Activated B cell treated with CpG ODN at 0.5 μM for 24 hours (primary cell): ENCODE data around the gene TSPO. TPM values are rescaled to one million over a fixed set of nuclear protein-coding genes. Genes with fewer than 3 reads are reported as not detected.
A peak's percentile ranks its signal among the peaks of the same experiment; 100 is the strongest.

Experiments used
- ATAC-seq: fragments of 200-7000 bp; cut with Tn5 transposase; one replicate; pipeline ENCODE4 v1.10.0; 2021; ENCODE audit warnings: low read depth, mild to moderate bottlenecking, moderate library complexity
- CTCF ChIA-PET: fragments of 350-600 bp; sonication (Branson Sonifier 250); formaldehyde crosslinking; loops from one replicate; lab custom pipeline; 2021; ENCODE audit warnings: antibody characterized with exemption; lab: Charles Lee
- POLR2A ChIA-PET: fragments of 350-600 bp; sonication (Branson Sonifier 250); formaldehyde crosslinking; loops from one replicate; lab custom pipeline; 2021; ENCODE audit warnings: antibody characterized with exemption; lab: Charles Lee
- DNase-seq: peaks from one replicate; pipeline ENCODE4 v3.0.0; 2022
- H3K27ac Mint-ChIP-seq: one replicate; pipeline ENCODE4 v1.8.0; 2020; ENCODE audit warnings: mixed read lengths
- H3K27me3 Mint-ChIP-seq: one replicate; pipeline ENCODE4 v1.8.0; 2021; ENCODE audit warnings: mixed read lengths
- H3K36me3 Mint-ChIP-seq: one replicate; pipeline ENCODE4 v1.8.0; 2021; ENCODE audit warnings: low read depth, mixed read lengths
- H3K4me1 Mint-ChIP-seq: one replicate; pipeline ENCODE4 v1.8.0; 2021; ENCODE audit warnings: mixed read lengths
- H3K4me3 Mint-ChIP-seq: one replicate; pipeline ENCODE4 v1.8.0; 2020; ENCODE audit warnings: mild to moderate bottlenecking, mixed read lengths
- H3K9me3 Mint-ChIP-seq: one replicate; pipeline ENCODE4 v1.8.0; 2020; ENCODE audit warnings: mixed read lengths
- intact Hi-C: fragments of 100-400 bp; cut with micrococcal nuclease; formaldehyde crosslinking; loops from one replicate; pipeline ENCODE4 v1.15.1; 2024
- total RNA-seq: library from RNA; stranded (reverse); gene quantifications from 2 replicates; pipeline ENCODE4 v1.2.3, GENCODE V29; 2022
- TF ChIP-seq, protein P1 (sequence below): fragments of 200-600 bp; IDR thresholded peaks from one replicate; pipeline ENCODE4 v1.8.0; 2022; ENCODE audit warnings: antibody characterized with exemption, mild to moderate bottlenecking

Gene TSPO
- total RNA-seq, 1 donor from 2014 or later, result 40.9 TPM

DNA sequence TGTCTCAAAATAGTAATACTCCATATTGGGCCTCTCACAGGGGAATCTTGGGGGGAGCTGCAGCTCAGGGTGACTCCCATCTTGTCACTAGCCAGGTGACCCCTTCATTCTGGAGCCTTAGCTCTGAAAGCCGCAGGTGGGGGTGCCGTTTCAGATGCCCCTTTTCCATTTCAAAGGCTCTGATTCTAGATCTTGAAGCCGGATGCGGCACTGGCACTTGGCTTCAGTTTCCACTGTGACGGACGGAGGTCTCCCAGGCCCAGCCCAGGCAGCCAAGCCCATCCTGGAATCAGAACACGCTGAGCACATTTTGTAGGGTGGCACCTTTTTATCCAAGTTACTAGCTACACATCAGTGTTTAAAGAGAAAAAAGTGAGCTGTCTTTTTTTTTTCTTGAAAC lies 34.4 kb upstream of the TSPO start:
- ChIA-PET CTCF (no interaction called here), POLR2A (interaction anchor here (1.0 kb wide), 1 partner anchor 503 kb away, joined by 3 read pairs; the partner anchor contains the start of gene POLDIP3)
- TF ChIP-seq, protein P1, sequence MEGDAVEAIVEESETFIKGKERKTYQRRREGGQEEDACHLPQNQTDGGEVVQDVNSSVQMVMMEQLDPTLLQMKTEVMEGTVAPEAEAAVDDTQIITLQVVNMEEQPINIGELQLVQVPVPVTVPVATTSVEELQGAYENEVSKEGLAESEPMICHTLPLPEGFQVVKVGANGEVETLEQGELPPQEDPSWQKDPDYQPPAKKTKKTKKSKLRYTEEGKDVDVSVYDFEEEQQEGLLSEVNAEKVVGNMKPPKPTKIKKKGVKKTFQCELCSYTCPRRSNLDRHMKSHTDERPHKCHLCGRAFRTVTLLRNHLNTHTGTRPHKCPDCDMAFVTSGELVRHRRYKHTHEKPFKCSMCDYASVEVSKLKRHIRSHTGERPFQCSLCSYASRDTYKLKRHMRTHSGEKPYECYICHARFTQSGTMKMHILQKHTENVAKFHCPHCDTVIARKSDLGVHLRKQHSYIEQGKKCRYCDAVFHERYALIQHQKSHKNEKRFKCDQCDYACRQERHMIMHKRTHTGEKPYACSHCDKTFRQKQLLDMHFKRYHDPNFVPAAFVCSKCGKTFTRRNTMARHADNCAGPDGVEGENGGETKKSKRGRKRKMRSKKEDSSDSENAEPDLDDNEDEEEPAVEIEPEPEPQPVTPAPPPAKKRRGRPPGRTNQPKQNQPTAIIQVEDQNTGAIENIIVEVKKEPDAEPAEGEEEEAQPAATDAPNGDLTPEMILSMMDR, result no peak
- intact Hi-C loops, result loop anchor here (10.0 kb wide), 2 partner anchors 342 to 452 kb away; no protein-coding TSS in a partner anchor
- Mint-ChIP-seq H3K9me3 (no peaks in the 10 kb centered on the region), H3K4me3 (no peak overlapping the region), H3K36me3 (no peaks in the 10 kb centered on the region), H3K27ac (no peak overlapping the region), H3K4me1 (peaks cover 67% of the 10 kb centered on the region), H3K27me3 (peaks cover 29% of the 10 kb centered on the region)
- DNase-seq (no peak), ATAC-seq (no peak)

DNA sequence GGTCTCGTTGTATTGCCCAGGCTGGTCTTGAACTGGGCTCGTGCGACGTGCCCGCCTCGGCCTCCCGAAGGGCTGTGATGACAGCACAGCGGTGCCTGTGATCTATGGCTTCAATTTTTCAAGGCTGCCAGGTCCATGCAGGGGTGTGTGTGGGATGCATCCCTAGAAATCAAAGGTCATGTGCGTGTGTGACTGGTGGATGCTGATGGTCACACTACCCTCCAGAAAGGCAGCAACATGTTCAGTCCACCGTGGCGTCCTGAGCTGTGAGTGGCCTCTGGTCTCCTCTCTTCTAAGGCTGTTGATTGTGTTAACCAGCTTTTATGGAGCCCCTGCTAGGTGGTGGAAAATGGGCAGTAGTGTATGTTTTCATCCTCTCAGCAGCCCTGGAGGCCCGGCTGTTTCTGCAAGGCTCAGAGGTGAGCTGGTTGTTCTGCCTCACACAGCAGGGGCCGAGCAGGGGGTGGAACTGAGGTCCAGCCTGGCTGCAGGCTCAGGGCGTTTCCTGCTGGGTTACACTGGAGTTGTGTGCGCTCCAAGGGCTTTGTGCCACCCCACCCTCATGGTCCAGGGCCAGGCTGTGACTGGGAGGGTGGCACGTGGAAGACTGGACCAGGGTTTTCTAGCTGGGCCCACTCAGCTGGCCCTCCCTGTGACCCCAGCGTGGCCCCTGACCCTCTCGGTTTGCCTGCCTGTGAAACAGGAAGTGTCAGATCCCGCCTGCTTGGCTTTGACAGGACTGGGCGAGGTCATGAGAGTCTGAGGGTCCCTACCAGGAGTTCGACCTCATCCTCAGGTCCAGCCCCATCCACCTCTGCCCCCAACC lies 33.1 kb upstream of the TSPO start:
- no peak for ATAC-seq
- POLR2A ChIA-PET, result no interaction called here
- Mint-ChIP-seq H3K36me3 (no peaks in the 10 kb centered on the region), H3K27me3 (peaks cover 24% of the 10 kb centered on the region), H3K4me3 (peak overlapping the region; percentile 52), H3K4me1 (peaks cover 78% of the 10 kb centered on the region), H3K27ac (peak overlapping the region; percentile 41), H3K9me3 (no peaks in the 10 kb centered on the region)
- intact Hi-C loops, result loop anchor here (10.0 kb wide), 2 partner anchors 343 to 453 kb away; no protein-coding TSS in a partner anchor
- no peak for DNase-seq
- CTCF ChIA-PET, result no interaction called here
- TF ChIP-seq, protein P1, result no peak

DNA sequence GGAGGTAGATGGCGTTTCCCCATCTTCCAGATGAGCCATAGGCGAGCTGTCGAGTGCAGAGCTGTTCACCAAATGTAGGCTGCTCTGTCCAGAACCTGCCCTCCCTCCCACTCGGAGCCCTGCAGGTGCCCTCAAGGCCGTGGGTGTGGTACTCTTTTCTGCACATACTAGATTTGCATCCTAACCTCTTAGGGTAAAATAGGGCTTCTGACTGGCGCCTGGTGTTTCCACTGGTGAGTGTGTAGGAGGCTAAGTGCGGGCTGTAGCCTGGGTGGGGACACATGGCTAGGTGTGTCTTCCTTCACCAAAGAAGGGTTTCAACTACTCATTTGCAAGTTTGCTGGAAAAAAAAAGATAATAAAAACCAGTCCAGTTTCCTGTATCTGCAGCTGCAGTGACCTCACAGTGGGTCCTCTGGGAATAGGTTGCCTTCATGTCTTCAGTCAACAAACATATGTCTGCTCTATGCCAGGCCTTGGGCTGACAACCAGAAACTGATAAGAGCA lies 32.4 kb upstream of the TSPO start:
- POLR2A ChIA-PET, result interaction anchor here (0.7 kb wide), 1 partner anchor 103 kb away, joined by 3 read pairs; no protein-coding TSS in a partner anchor
- H3K4me3 Mint-ChIP-seq, result peak overlapping the region; percentile 52
- TF ChIP-seq, protein P1, result no peak
- peak overlapping the region; percentile 41 for H3K27ac Mint-ChIP-seq
- intact Hi-C loops, result loop anchor here (1.0 to 10.0 kb wide), 3 partner anchors 9 to 454 kb away; partner anchors contain the start of gene BIK
- H3K9me3 Mint-ChIP-seq, result no peaks in the 10 kb centered on the region
- CTCF ChIA-PET, result no interaction called here
- H3K27me3 Mint-ChIP-seq, result peaks cover 19% of the 10 kb centered on the region
- H3K4me1 Mint-ChIP-seq, result peaks cover 71% of the 10 kb centered on the region
- H3K36me3 Mint-ChIP-seq, result no peaks in the 10 kb centered on the region
- no peak for DNase-seq
- peak; percentile 69 for ATAC-seq

GRCh38 chr22:43126501-43127165 lies 24.7 kb upstream of the TSPO start:
- TF ChIP-seq, protein P1, result no peak
- no peak overlapping the region for H3K27ac Mint-ChIP-seq
- H3K9me3 Mint-ChIP-seq, result no peaks in the 10 kb centered on the region
- H3K27me3 Mint-ChIP-seq, result peaks cover 10% of the 10 kb centered on the region
- ChIA-PET CTCF (no interaction called here), POLR2A (no interaction called here)
- intact Hi-C loops, result no loop called here
- H3K4me1 Mint-ChIP-seq, result peaks cover 33% of the 10 kb centered on the region
- peaks cover 6% of the 10 kb centered on the region for H3K36me3 Mint-ChIP-seq
- H3K4me3 Mint-ChIP-seq, result no peak overlapping the region
- ATAC-seq (no peak), DNase-seq (no peak)
